Stimulated activated naive CD4-positive, alpha-beta T cell treated with Interleukin-2 at 50 U/mL for 16 hours (primary cell): ENCODE results near the gene ZNF579.
"Not testable (repeated sequence)": the region's sequence is repeated elsewhere in the genome, so short reads cannot be mapped to it uniquely, and the experiment has no call there.

Experiments used
- DNase-seq: peaks from one replicate; lab custom pipeline; 2025; lab: John Stamatoyannopoulos, UW

Gene ZNF579

GRCh38 chr19:55539090-55539984 lies 41.3 kb downstream of the ZNF579 start:
- DNase-seq, result no peak

DNA sequence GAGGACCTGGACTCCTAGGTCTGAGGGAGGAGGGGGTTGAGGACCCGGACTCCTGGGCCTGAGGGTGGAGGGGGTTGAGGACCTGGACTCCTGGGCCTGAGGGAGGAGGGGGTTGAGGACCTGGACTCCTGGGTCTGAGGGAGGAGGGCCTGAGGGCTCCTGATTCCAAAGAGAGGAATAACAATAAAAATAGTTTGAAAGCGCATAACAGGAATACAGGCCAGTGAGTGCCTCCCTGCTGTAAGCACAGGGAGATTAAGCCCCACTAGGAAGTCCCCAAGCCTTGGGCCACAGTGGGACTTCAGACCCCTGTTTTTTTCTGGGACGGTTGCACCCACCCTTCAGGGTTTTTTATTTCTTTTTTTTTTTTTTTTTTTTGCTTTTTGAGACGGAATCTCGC lies 42.5 kb downstream of the ZNF579 start:
- DNase-seq, result no peak

GRCh38 chr19:55537741-55538111 lies 42.9 kb downstream of the ZNF579 start:
- DNase-seq, result no peak

DNA sequence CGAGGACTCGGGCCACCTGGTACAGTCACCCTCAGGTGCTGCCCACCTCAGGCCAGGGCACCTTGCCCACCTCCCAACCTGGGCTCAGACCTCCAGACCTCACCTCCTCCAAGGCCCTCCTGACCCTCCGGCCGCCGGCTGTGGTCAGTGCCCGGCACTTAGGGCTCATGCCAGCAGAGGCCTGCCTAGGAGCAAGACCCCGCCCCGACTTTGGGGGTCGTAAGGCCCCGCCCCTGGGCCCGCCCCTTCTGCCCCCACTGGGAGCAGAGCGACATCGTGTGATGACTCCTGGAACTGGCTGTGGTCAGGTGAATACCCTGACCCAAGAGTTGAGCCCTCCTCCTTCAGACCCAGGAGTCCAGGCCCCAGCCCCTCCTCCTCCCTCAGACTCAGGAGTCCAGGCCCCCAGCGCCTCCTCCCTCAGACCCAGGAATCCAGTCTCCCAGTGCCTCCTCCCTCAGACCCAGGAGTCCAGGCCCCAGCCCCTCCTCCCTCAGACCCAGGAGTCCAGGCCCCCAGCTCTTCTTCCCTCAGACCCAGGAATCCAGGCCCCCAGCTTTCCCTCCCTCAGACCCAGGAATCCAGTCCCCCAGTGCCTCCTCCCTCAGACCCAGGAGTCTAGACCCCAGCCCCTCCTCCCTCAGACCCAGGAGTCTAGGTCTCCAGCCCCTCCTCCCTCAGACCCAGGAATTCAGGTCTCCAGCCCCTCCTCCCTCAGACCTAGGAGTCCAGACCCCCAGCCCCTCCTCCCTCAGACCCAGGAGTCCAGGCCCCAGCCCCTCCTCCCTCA lies 43.5 kb downstream of the ZNF579 start, which contains the start of gene SBK2:
TSS of gene SBK2 (minus strand) at position 183 of the 790 bp plus-strand sequence. CDS start 839 bp downstream, outside the sequence.
- no peak for DNase-seq

- DNase-seq, result no peak
Measured at GRCh38 chr19:55536366-55536765, 44.3 kb downstream of the ZNF579 start.

DNA sequence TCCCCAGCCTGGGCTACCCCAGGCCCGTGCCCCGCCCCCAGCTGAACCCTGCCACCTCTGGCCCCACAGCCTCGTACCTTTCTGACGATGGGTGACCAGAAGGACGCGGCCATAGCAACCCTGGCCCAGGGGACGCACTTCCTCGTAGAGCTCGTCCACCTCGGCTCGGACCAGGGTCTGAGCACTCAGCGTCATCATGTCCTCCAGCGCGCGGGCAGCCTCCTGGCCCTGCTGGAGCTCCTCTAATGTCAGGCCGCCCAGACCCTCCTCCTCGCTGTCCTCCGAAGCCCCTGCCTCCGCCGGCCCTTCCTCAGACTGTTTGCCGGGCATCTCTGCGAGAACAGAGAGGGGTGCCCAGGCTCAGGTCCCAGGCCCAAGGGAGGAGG lies 44.7 kb downstream of the ZNF579 start:
- no peak for DNase-seq

DNA sequence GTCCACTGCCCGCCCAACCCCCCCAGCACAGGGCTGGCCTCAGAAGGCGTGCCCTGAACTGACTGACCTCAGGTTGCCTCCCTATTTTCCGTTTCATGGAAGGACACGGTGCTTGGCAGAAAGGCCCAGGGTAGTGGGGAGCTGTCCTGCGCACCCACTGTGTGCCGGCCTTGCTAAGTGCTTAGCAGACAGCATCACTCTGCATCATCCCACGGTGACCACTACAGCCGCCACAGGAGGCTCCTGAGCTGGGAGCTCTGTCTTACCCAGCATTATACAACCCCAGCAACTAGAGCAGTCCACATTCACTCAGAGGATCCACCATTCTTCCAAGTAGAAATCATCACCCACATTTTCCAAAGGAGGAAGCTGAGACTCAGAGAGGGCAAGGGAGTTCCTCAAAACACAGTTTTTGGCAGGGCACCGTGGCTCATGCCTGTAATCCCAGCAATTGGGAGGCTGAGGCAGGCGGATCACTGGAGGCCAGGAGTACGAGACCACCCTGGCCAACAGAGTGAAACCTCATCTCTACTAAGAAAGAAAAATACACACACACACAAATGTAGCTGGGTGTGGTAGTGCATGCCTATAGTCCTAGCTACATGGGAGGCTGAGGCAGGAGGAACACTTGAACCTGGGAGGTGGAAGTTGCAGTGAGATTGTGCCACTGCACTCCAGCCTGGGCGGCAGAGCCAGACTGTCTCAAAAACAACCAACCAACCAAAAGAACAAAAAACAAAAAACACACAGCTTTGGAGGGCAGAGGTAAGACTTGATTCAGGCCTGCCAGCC lies 45.3 kb downstream of the ZNF579 start:
- no peak for DNase-seq

DNA sequence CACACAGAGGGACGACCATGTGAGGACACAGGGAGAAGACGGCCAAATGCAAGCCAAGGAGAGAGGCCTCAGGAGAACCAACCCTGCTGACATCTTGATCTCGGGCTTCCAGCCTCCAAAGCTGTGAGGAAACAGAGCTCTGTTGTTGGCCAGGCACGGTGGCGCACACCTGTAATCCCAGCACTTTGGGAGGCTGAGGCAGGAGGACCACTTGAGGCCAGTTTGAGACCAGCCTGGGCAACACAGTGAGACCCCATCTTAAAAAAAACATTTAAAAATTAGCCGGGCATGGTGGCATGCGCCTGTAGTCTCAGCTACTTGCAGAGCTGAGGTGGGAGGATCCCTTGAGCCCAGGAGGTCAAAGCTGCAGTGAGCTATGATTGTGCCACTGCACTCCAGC lies 46.4 kb downstream of the ZNF579 start:
- DNase-seq, result not testable (repeated sequence)

DNA sequence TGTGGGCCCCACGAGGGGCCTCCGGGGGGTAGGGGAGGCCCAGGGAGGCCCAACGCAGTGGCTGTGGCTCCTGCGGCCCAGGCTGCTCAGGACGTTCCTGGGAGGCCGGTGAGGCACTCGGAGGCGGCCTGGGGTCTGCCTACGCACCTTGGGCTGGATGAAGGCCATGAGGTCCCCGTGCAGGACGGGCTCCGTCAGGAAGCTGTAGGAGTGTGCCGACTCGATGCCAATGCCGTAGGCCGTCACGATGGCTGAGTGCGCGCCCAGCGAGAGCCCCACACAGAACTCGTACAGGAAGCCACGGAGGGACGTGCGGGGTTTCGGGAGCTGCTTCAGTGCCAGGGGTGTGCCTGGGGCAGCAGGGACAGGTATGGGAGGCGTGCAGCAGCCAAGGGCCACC lies 49.7 kb downstream of the ZNF579 start:
- DNase-seq, result no peak

- DNase-seq, result no peak
Measured at GRCh38 chr19:55529636-55530234, 50.9 kb downstream of the ZNF579 start.

DNA sequence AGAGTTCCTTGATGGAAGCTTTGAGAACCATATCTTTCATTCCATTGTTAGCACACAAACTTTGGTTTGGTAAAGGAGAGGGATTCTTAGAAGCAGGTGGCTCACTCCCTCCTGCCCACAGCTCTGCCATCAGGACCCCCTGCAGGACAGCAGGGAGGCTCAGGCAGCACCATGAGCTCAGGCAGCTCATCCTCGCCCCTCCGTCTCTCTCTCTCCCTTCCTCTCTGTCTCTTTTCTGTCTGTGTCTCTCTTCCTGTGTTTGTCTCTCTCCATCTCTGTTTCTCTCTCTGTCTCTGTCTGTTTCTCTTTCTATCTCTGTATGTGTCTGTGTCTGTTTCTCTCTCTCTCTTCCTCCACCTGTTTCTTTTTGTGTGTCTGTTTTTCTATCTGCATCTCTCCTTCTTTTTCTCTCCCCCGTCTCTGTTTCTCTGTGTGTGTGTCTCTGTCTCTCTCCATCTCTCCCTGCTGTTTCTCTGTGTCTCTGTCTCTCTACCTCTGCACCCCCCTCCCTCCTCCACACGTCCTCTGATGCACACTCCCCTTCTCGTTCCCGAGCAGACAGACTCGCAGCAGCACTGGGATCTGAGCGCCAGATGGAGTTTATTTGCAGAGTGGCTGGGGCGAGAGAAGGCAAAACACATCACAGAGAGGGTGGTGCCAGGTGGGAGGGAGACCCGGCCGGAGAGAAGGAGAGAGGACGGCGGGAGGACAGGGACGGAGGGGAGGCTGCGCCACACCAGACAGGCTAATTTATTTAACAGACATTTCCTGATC lies 52.4 kb downstream of the ZNF579 start:
- DNase-seq, result no peak

- no peak for DNase-seq
Measured at GRCh38 chr19:55527197-55528029, 53.2 kb downstream of the ZNF579 start.
